GM10248 (cell line): Measurements from ENCODE around the gene STK39.
"Not testable (repeated sequence)": the region's sequence is repeated elsewhere in the genome, so short reads cannot be mapped to it uniquely, and the experiment has no call there.

Experiments used
- CTCF ChIA-PET: fragments of 300-600 bp; sonication (Branson Sonifier 250); formaldehyde crosslinking; extraction: SDS; loops from one replicate; lab custom pipeline; 2021; ENCODE audit warnings: antibody characterized with exemption; lab: Yijun Ruan, JAX
- POLR2A ChIA-PET: fragments of 350-650 bp; sonication (Branson Sonifier 250); formaldehyde crosslinking; extraction: SDS; loops from one replicate; lab custom pipeline; 2020; ENCODE audit warnings: antibody characterized with exemption; lab: Yijun Ruan, JAX
- DNase-seq: peaks from one replicate; pipeline ENCODE4 v3.0.0; 2012; ENCODE audit errors: extremely low spot score
- TF ChIP-seq, protein P1 (sequence below): IDR thresholded peaks from 2 replicates; pipeline ENCODE4 v1.5.1; 2012; ENCODE audit warnings: mild to moderate bottlenecking, low read depth; ENCODE audit errors: extremely low read depth, missing control alignments, control extremely low read depth

STK39 gene

DNA sequence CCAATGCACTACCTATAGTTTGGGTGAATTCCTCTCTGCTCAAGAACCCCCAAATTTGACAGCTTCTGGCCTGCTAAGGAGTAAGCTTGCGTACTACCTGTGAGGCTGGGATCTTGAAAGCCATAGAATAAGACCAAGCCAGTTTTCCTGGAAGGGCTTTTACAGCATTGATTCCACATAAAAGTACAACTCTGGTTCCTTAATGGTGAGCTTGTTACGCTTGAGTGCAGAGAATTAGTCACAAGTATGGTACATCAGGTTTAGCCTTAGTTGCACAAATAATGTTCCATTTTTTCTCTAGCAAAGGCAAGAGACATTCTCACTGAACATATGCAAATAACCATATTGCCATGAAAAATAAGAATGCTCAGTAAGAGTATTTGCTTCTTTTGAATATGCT lies 39.1 kb upstream of the STK39 start:
- CTCF ChIA-PET, result interaction anchor here (1.5 kb wide), 2 partner anchors 16 to 21 kb away, joined by 3 read pairs; no protein-coding TSS in a partner anchor
- no peak for DNase-seq
- POLR2A ChIA-PET, result no interaction called here
- TF ChIP-seq, protein P1, sequence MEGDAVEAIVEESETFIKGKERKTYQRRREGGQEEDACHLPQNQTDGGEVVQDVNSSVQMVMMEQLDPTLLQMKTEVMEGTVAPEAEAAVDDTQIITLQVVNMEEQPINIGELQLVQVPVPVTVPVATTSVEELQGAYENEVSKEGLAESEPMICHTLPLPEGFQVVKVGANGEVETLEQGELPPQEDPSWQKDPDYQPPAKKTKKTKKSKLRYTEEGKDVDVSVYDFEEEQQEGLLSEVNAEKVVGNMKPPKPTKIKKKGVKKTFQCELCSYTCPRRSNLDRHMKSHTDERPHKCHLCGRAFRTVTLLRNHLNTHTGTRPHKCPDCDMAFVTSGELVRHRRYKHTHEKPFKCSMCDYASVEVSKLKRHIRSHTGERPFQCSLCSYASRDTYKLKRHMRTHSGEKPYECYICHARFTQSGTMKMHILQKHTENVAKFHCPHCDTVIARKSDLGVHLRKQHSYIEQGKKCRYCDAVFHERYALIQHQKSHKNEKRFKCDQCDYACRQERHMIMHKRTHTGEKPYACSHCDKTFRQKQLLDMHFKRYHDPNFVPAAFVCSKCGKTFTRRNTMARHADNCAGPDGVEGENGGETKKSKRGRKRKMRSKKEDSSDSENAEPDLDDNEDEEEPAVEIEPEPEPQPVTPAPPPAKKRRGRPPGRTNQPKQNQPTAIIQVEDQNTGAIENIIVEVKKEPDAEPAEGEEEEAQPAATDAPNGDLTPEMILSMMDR, result no peak

DNA sequence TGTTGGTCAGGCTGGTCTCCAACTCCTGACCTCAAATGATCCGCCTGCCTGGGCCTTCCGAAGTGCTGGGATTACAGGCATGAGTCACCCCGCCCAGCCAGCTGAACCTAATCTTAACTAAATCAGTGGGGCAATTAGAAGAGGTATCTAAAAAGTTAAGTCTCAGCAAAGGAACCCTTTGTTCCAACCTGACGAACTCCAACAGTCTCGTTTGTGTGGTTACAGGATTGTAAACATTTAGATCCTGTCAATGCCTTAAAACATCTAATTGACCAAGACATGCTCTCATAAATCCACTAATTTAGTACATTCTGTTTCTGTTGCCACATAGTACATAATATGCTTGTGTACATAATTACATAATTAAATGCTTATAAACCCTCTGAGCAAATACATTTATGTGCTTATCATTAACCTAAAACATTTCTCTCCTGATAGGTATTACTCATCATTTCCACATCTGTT lies 31.1 kb upstream of the STK39 start:
- DNase-seq, result no peak
- ChIA-PET POLR2A (interaction anchor here (0.6 kb wide), 1 partner anchor 21 kb away, joined by 3 read pairs; no protein-coding TSS in a partner anchor), CTCF (interaction anchor here (0.9 to 1.1 kb wide), 2 partner anchors 10 to 11 kb away, joined by 3 read pairs; no protein-coding TSS in a partner anchor)
- TF ChIP-seq, protein P1, result no peak

DNA sequence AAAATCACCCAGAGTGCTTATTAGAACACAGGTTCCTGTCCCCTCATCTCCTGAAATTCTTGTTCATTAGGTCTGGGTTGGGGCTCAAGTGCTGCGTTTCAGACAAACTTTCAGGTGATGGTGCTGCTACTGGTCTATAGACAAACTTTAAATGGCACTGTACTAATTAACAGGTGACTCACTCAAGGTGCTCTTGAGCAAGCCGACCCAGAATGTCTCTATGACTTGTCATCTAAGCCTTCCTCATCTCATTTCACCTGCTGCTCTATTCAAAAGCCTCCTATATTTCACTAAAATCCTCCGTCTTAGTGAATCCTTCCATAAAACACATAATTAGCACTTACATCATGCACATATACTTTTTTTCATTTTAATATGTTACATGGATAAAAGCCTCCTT lies 29.9 kb upstream of the STK39 start:
- DNase-seq, result no peak
- TF ChIP-seq, protein P1, result no peak
- CTCF ChIA-PET, result interaction anchor here (1.1 kb wide), 1 partner anchor 11 kb away, joined by 3 read pairs; no protein-coding TSS in a partner anchor
- POLR2A ChIA-PET, result no interaction called here

DNA sequence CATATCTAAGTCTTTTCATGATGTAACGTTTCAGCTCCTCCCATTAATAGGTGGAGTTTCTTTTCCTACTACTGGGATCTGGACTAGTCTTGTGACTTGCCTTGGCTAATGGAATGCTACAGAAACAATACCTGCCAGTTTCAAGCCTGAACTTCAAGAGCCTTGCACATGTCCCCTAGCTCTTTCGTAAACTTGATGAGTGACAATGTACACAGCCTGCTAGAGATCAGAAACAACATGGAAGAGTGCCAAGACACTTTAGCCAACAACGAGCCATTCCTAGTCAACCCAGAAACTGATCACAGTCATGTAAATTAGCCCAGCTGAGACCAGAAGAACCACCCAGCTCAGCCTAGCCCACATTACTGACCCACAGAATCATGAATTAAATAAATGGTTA lies 24.8 kb upstream of the STK39 start:
- DNase-seq, result no peak
- ChIA-PET CTCF (no interaction called here), POLR2A (no interaction called here)
- TF ChIP-seq, protein P1, result no peak

DNA sequence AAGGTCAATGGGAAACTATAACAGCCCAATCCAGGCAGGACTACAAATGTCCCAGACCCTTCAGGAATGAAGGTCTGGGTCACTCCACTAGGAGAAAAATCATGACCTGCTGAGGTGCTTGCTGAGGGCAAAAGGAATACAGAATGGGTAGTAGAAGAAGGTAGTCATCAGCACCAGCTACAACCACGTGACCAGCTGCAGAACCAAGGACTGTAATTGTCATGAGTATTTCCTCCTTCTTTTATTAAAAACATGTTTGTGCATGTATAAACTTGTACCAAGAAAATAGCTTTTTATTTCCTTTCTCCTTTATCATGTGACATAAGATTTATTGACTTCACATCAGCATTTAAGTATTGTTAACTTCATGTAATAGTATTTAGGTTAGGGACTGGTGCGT lies 15.5 kb upstream of the STK39 start:
- POLR2A ChIA-PET, DNase-seq: not testable (repeated sequence)
- CTCF ChIA-PET, result interaction anchor here (1.4 kb wide), 1 partner anchor 11 kb away, joined by 3 read pairs; no protein-coding TSS in a partner anchor

DNA sequence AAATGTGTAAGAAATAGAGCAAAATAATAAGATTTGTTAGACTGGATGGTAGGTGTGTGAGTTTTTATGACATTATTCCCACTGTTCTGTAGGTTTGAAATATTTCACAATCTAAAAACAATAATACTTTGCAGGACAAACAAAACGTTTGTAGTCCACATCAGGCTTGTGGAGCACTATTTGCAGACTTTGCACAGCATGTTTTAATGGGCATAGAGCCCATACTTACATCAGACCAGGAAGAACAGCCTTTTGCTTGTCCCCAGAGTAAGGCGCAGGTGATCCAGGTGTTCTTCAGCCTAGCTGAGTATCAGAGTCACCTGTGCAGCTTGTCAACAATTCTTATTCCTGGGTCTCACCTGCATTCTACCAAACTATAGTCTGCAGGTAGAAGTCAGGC lies 9.1 kb upstream of the STK39 start:
- TF ChIP-seq, protein P1, result no peak
- no peak for DNase-seq
- ChIA-PET CTCF (no interaction called here), POLR2A (no interaction called here)

DNA sequence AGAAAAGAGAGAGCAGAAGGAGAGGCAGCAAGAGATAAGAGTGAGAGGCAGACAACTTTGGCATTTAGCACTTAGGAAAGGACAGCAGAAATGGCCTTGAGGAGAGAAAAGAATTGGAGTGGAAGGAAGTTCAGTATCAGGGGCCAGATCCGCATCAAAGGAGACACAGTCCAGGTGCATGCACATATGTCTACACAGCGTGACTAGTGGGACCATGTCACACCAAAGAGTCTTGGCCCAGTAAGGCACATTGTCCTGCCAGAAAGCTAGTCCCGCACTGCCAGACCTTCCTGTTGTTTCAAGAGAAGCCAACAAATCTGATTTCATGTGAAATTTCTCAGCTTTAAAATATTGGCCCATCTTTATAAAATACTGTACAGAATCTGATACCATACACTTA lies 8.5 kb upstream of the STK39 start:
- DNase-seq, result no peak
- TF ChIP-seq, protein P1, result no peak
- POLR2A ChIA-PET, result no interaction called here
- CTCF ChIA-PET, result no interaction called here
